ENCODE measurements around the gene STUM.

- TF ChIP-seq YY1 (IDR thresholded peaks at IDR 0.05; ENCODE audit: low read depth): no peak
- no peak for TF ChIP-seq CTCF (IDR thresholded peaks at IDR 0.05)
- no peak for TF ChIP-seq TEAD4 (IDR thresholded peaks at IDR 0.05; ENCODE audit: borderline replicate concordance, insufficient read depth)
- TF ChIP-seq GATA2 (CRISPR knock-in tag; IDR thresholded peaks at IDR 0.05): no peak
- no peak for TF ChIP-seq RFX5 (IDR thresholded peaks at IDR 0.05; ENCODE audit: low read length)
Measured at GRCh38 chr1:226558036-226558650, 9.6 kb downstream of the STUM start.
